K562 (cell line): ENCODE measurements around the gene RPL27. TPM values are rescaled to one million over a fixed set of nuclear protein-coding genes. Genes with fewer than 3 reads are reported as not detected.

Experiments used
- CHD4 ChIP-seq: fragments of 200-600 bp; sonication (generic); IDR thresholded peaks from 3 replicates; pipeline ENCODE4 v1.6.1; 2012; ENCODE audit warnings: low read depth, mild to moderate bottlenecking, mixed read lengths, low read length, inconsistent platforms; ENCODE audit not compliant: insufficient read depth, insufficient replicate concordance, poor library complexity, severe bottlenecking
- CREBBP ChIP-seq: IDR thresholded peaks from one replicate; pipeline ENCODE4 v1.6.1; 2012; ENCODE audit warnings: low read depth, mild to moderate bottlenecking, control low read depth, inconsistent platforms, low read length
- GTF2F1 ChIP-seq: IDR thresholded peaks from 2 replicates; pipeline ENCODE4 v1.6.1; 2011; ENCODE audit warnings: low read depth, low read length, improper control_type of control experiment
- HMG20A ChIP-seq: fragments of 450-650 bp; formaldehyde crosslinking; conservative IDR thresholded peaks from 2 replicates; pipeline ENCODE4 v1.4.0; 2020; ENCODE audit warnings: mild to moderate bottlenecking, mixed read lengths
- MYBL2 ChIP-seq, 2 experiments: fragments of 450-650 bp in 1 of 2; sonication (generic) in 1 of 2; formaldehyde crosslinking in 1 of 2; IDR thresholded peaks; 2 replicates each; pipeline versions ENCODE4 v1.6.1 to v1.8.1; 2017 to 2022; ENCODE audit warnings: borderline replicate concordance in 1 of 2, inconsistent platforms in 1 of 2, low read depth in 1 of 2, mild to moderate bottlenecking in 1 of 2, missing genetic modification reagents in 1 of 2, moderate library complexity in 1 of 2
- RBM17 ChIP-seq: fragments of 200-400 bp; formaldehyde crosslinking; IDR thresholded peaks from 2 replicates; pipeline ENCODE4 v1.6.1; 2017; ENCODE audit warnings: low read depth, mild to moderate bottlenecking, low read length, borderline replicate concordance
- YY1 ChIP-seq, 3 experiments: IDR thresholded peaks; 2 replicates each; pipeline ENCODE4 v1.6.1; 2011; ENCODE audit warnings: low read length in 2 of 3, mild to moderate bottlenecking in 2 of 3, moderate library complexity in 2 of 3, borderline replicate concordance in 1 of 3, control low read depth in 1 of 3, low read depth in 1 of 3; ENCODE audit not compliant: insufficient read depth in 3 of 3, insufficient replicate concordance in 2 of 3, control insufficient read depth in 1 of 3, insufficient read length in 1 of 3; ENCODE audit errors: extremely low read depth in 1 of 3
- ZFX ChIP-seq: sonication (generic); formaldehyde crosslinking; IDR thresholded peaks from 2 replicates; pipeline ENCODE4 v1.8.0; 2022; ENCODE audit warnings: mild to moderate bottlenecking, missing genetic modification reagents, moderate library complexity
- ZNF316 ChIP-seq: fragments of 450-650 bp; IDR thresholded peaks from 2 replicates; pipeline ENCODE4 v1.6.1; 2016
- polyA plus RNA-seq, 8 experiments: library from polyadenylated mRNA; depleted of rRNA in 4 of 8; stranded (reverse) in 5 of 8; unstranded in 3 of 8; fragments of >200 nt; fragmentation: Nextera tagmentation in 2 of 8; fragmentation: Illumina TruSeq in 1 of 8; extraction: Ambion mirVana in 2 of 8; extraction: Trizol in 1 of 8; gene quantifications; 2 replicates each; pipeline versions ENCODE4 v1.2.1 to v1.2.3, GENCODE V29; 2011 to 2014; ENCODE audit warnings: inconsistent platforms in 1 of 8, missing spikeins in 1 of 8
- total RNA-seq, 7 experiments: library from RNA; depleted of rRNA in 6 of 7; stranded (reverse); fragments of >200 nt in 6 of 7; fragmentation: Illumina TruSeq in 2 of 7; extraction: Trizol in 2 of 7; gene quantifications; 2 replicates each; pipeline versions ENCODE4 v1.2.1 to v1.2.3, GENCODE V29; 2011 to 2021; ENCODE audit warnings: low replicate concordance in 1 of 7
- TF ChIP-seq, protein P1 (sequence below): fragments of 450-650 bp; IDR thresholded peaks from 2 replicates; pipeline ENCODE4 v1.7.0; 2016; ENCODE audit warnings: borderline replicate concordance
- TF ChIP-seq, protein P2 (sequence below), 2 experiments: fragments of 450-650 bp in 1 of 2; sonication (generic) in 1 of 2; formaldehyde crosslinking in 1 of 2; IDR thresholded peaks; 2 replicates each; pipeline versions ENCODE4 v1.7.1 to v1.9.0; 2016 to 2022; ENCODE audit warnings: inconsistent platforms in 1 of 2, mild to moderate bottlenecking in 1 of 2, missing genetic modification reagents in 1 of 2
- TF ChIP-seq, protein P3 (sequence below): IDR thresholded peaks from 2 replicates; pipeline ENCODE4 v1.6.1; 2016; ENCODE audit warnings: missing genetic modification characterization, missing compliant biosample characterization

Gene RPL27
- total and polyA plus RNA-seq, 9 of the 15 experiments (the other 6 are each of a cell fraction or from before 2014, with no cell fraction given): 1,539 to 6,155 (median 3,710) TPM

DNA sequence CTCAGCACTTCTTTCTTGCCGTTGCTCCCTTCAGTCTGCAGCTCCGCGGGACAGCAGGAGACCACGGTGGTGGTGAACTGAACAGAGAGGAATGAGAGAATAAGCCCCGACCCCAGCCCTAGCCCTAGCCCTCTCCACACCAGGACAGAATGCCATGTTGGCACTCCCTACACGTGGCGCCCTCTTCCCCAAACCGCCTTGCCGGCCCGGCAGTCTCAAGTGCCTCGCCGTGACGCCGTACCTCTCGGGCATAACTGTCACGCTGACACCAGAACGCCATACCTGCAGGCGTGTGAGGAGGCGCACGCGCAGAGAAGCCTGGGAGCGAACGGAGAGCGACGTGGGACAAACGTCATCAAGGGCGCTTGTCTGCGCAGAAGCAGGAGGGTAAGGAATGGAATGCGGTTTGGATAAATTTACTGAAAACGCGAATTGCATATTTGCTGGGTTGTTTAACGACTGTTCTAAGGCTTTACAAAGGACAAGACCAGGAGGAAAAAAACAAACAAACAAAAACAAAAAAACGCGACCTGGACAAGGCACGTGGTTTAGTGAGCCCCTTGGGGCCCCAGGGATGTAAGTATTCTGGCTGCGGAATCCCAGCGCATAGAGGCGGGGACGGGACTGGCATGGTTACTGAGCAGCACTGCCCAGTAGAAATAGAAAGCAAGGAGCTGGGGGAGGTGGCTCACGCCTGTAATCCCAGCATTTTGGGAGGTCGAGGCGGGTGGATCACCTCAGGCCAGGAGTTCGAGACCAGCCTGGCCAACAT lies 33.9 kb upstream of the RPL27 start, which contains the start of gene AARSD1 (continued):
- TF ChIP-seq MYBL2 (IDR thresholded peaks at IDR 0.05; ENCODE audit: low read depth) (no peak), MYBL2 (CRISPR knock-in tag; IDR thresholded peaks at IDR 0.05; ENCODE audit: borderline replicate concordance) (no peak), CREBBP (no peak), YY1 (IDR thresholded peaks at IDR 0.05; ENCODE audit: borderline replicate concordance in 1 of 3, control insufficient read depth in 1 of 3, extremely low read depth in 1 of 3, insufficient read depth in 3 of 3, insufficient read length in 1 of 3, insufficient replicate concordance in 2 of 3, low read depth in 1 of 3, low read length in 2 of 3) (peak in 2 of 3 experiments; percentile 81 to 89), HMG20A (no peak), CHD4 (no peak), ZNF316 (peak; percentile 16; the same call in 1 of the 2 replicates), GTF2F1 (no peak), ZFX (CRISPR knock-in tag) (peak; percentile 32), RBM17 (no peak)
- TF ChIP-seq, protein P1, sequence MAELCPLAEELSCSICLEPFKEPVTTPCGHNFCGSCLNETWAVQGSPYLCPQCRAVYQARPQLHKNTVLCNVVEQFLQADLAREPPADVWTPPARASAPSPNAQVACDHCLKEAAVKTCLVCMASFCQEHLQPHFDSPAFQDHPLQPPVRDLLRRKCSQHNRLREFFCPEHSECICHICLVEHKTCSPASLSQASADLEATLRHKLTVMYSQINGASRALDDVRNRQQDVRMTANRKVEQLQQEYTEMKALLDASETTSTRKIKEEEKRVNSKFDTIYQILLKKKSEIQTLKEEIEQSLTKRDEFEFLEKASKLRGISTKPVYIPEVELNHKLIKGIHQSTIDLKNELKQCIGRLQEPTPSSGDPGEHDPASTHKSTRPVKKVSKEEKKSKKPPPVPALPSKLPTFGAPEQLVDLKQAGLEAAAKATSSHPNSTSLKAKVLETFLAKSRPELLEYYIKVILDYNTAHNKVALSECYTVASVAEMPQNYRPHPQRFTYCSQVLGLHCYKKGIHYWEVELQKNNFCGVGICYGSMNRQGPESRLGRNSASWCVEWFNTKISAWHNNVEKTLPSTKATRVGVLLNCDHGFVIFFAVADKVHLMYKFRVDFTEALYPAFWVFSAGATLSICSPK: no peak
- TF ChIP-seq, protein P2, sequence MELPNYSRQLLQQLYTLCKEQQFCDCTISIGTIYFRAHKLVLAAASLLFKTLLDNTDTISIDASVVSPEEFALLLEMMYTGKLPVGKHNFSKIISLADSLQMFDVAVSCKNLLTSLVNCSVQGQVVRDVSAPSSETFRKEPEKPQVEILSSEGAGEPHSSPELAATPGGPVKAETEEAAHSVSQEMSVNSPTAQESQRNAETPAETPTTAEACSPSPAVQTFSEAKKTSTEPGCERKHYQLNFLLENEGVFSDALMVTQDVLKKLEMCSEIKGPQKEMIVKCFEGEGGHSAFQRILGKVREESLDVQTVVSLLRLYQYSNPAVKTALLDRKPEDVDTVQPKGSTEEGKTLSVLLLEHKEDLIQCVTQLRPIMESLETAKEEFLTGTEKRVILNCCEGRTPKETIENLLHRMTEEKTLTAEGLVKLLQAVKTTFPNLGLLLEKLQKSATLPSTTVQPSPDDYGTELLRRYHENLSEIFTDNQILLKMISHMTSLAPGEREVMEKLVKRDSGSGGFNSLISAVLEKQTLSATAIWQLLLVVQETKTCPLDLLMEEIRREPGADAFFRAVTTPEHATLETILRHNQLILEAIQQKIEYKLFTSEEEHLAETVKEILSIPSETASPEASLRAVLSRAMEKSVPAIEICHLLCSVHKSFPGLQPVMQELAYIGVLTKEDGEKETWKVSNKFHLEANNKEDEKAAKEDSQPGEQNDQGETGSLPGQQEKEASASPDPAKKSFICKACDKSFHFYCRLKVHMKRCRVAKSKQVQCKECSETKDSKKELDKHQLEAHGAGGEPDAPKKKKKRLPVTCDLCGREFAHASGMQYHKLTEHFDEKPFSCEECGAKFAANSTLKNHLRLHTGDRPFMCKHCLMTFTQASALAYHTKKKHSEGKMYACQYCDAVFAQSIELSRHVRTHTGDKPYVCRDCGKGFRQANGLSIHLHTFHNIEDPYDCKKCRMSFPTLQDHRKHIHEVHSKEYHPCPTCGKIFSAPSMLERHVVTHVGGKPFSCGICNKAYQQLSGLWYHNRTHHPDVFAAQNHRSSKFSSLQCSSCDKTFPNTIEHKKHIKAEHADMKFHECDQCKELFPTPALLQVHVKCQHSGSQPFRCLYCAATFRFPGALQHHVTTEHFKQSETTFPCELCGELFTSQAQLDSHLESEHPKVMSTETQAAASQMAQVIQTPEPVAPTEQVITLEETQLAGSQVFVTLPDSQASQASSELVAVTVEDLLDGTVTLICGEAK (IDR thresholded peaks at IDR 0.05): peak; percentile 38; the same call in 1 of the 2 replicates
- TF ChIP-seq, protein P2 (CRISPR knock-in tag; IDR thresholded peaks at IDR 0.05): no peak
- TF ChIP-seq, protein P3, sequence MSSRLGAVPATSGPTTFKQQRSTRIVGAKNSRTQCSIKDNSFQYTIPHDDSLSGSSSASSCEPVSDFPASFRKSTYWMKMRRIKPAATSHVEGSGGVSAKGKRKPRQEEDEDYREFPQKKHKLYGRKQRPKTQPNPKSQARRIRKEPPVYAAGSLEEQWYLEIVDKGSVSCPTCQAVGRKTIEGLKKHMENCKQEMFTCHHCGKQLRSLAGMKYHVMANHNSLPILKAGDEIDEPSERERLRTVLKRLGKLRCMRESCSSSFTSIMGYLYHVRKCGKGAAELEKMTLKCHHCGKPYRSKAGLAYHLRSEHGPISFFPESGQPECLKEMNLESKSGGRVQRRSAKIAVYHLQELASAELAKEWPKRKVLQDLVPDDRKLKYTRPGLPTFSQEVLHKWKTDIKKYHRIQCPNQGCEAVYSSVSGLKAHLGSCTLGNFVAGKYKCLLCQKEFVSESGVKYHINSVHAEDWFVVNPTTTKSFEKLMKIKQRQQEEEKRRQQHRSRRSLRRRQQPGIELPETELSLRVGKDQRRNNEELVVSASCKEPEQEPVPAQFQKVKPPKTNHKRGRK: no peak
